ENCODE data around the gene SFTA2. TPM values are rescaled to one million over a fixed set of nuclear protein-coding genes. Genes with fewer than 3 reads are reported as not detected.

SFTA2 gene
- total and polyA plus RNA-seq, 4 donors, result 65.4 to 2,392 (median 573) TPM

DNA sequence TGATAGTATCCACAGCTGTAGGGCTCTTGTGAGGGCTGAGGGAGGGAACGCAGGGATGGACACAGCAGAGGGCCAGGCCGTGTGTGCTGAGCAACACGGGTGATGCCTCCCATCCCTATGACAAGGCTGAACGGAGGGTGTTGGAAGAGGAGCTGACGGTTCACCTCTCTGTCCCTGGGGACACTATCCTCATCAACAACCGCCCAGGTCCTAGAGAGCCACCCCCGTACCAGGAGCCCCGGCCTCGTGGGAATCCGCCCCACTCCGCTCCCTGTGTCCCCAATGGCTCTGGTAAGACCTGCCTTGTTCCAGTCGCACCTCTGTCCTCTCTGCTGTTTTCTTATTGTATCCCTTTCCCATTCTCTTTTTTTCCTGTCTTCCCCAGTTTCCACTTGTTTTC, 37.6 kb downstream of the SFTA2 start:
- ATAC-seq (ENCODE audit: insufficient read depth, low FRiP score) (no peak), DNase-seq (no peak)
- peaks cover 0 to 43% (median 37%) of the 10 kb centered on the region in 4 donors for H3K36me3 ChIP-seq (ENCODE audit: control insufficient read depth in 4 of 4, insufficient read depth in 4 of 4, low read length in 4 of 4)
- H3K9me3 ChIP-seq (ENCODE audit: control insufficient read depth in 4 of 4, insufficient read depth in 3 of 4, low read length in 3 of 4), result no peaks in the 10 kb centered on the region
- H3K4me1 ChIP-seq (ENCODE audit: control insufficient read depth in 5 of 5, insufficient read depth in 5 of 5, low read length in 5 of 5), result no peaks in the 10 kb centered on the region
- H3K9ac ChIP-seq (ENCODE audit: insufficient read depth in 1 of 2, low read length in 2 of 2), result no peak overlapping the region
- no peak overlapping the region for H3K27ac ChIP-seq (ENCODE audit: low read depth in 1 of 2, low read length in 1 of 2)
- no peak overlapping the region for H3K4me3 ChIP-seq
- no peaks in the 10 kb centered on the region for H3K27me3 ChIP-seq (ENCODE audit: control insufficient read depth in 3 of 3, insufficient read depth in 3 of 3, low read length in 2 of 3)
- TF ChIP-seq, protein P1, sequence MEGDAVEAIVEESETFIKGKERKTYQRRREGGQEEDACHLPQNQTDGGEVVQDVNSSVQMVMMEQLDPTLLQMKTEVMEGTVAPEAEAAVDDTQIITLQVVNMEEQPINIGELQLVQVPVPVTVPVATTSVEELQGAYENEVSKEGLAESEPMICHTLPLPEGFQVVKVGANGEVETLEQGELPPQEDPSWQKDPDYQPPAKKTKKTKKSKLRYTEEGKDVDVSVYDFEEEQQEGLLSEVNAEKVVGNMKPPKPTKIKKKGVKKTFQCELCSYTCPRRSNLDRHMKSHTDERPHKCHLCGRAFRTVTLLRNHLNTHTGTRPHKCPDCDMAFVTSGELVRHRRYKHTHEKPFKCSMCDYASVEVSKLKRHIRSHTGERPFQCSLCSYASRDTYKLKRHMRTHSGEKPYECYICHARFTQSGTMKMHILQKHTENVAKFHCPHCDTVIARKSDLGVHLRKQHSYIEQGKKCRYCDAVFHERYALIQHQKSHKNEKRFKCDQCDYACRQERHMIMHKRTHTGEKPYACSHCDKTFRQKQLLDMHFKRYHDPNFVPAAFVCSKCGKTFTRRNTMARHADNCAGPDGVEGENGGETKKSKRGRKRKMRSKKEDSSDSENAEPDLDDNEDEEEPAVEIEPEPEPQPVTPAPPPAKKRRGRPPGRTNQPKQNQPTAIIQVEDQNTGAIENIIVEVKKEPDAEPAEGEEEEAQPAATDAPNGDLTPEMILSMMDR (IDR thresholded peaks at IDR 0.05; ENCODE audit: control extremely low read depth, extremely low read depth), result no peak
- 94 to 95% methylated on average over 12 of the region's 12 CpGs for WGBS, 2 donors

DNA sequence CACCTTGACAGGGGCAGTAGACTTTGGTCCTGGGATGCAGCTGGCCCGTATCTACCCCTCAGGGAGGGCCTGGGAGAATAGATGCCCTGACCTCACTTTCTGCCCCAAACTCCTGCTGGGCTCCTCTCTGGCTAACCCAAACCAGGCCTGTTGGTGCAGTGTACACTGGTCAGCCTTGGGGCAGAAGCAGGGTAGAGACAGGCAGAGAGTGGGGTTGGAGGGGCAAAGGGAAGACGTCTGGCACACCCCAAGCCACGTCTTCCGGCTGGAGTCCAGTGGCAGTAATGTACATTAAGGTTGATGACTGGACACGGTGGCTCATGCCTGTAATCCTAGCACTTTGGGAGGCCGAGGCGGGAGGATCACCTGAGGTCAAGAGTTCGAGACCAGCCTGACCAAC, 38.3 kb downstream of the SFTA2 start:
- DNase-seq (no peak), ATAC-seq (ENCODE audit: insufficient read depth, low FRiP score) (no peak)
- Histone ChIP-seq H3K9me3 (ENCODE audit: control insufficient read depth in 4 of 4, insufficient read depth in 3 of 4, low read length in 3 of 4) (no peaks in the 10 kb centered on the region), H3K36me3 (ENCODE audit: control insufficient read depth in 4 of 4, insufficient read depth in 4 of 4, low read length in 4 of 4) (peaks cover 0 to 47% (median 40%) of the 10 kb centered on the region in 4 donors), H3K9ac (ENCODE audit: insufficient read depth in 1 of 2, low read length in 2 of 2) (no peak overlapping the region), H3K27ac (ENCODE audit: low read depth in 1 of 2, low read length in 1 of 2) (no peak overlapping the region), H3K4me1 (ENCODE audit: control insufficient read depth in 5 of 5, insufficient read depth in 5 of 5, low read length in 5 of 5) (peaks cover 0 to 6% (median 0%) of the 10 kb centered on the region in 5 donors), H3K27me3 (ENCODE audit: control insufficient read depth in 3 of 3, insufficient read depth in 3 of 3, low read length in 2 of 3) (no peaks in the 10 kb centered on the region), H3K4me3 (no peak overlapping the region)
- TF ChIP-seq, protein P1 (IDR thresholded peaks at IDR 0.05; ENCODE audit: control extremely low read depth, extremely low read depth), result no peak
- 95 to 96% methylated on average over 8 of the region's 8 CpGs for WGBS, 2 donors

DNA sequence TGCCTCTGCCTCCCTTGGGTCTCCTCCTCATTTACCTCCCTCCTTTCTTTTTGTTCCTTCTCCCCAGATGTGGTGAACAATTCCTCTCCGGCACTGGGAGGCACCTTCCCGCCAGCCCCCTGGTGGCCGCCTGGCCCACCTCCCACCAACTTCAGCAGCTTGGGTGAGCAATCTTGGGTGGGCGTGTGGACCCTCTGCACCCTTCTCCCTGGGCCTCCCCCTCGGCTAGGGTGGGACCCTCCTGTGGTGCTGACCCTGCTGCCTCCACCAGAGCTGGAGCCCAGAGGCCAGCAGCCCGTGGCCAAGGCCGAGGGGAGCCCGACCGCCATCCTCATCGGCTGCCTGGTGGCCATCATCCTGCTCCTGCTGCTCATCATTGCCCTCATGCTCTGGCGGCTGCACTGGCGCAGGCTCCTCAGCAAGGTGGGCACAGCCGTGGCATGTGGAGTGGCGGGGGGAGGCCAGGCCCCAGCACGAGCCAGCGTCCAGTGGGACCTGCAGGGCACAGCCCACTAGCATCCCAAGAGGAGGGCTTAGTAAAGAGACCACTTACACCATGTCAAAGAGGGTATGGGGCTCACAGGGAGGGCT, 38.9 kb downstream of the SFTA2 start:
- TF ChIP-seq, protein P1 (IDR thresholded peaks at IDR 0.05; ENCODE audit: control extremely low read depth, extremely low read depth), result no peak
- WGBS, 2 donors, result 91 to 92% methylated on average over 16 of the region's 16 CpGs
- Histone ChIP-seq H3K4me1 (ENCODE audit: control insufficient read depth in 5 of 5, insufficient read depth in 5 of 5, low read length in 5 of 5) (peaks cover 0 to 11% (median under 1%) of the 10 kb centered on the region in 5 donors), H3K27ac (ENCODE audit: low read depth in 1 of 2, low read length in 1 of 2) (no peak overlapping the region), H3K9me3 (ENCODE audit: control insufficient read depth in 4 of 4, insufficient read depth in 3 of 4, low read length in 3 of 4) (no peaks in the 10 kb centered on the region), H3K4me3 (no peak overlapping the region), H3K36me3 (ENCODE audit: control insufficient read depth in 4 of 4, insufficient read depth in 4 of 4, low read length in 4 of 4) (peaks cover 0 to 47% (median 38%) of the 10 kb centered on the region in 4 donors), H3K27me3 (ENCODE audit: control insufficient read depth in 3 of 3, insufficient read depth in 3 of 3, low read length in 2 of 3) (no peaks in the 10 kb centered on the region), H3K9ac (ENCODE audit: insufficient read depth in 1 of 2, low read length in 2 of 2) (no peak overlapping the region)
- ATAC-seq (ENCODE audit: insufficient read depth, low FRiP score) (no peak), DNase-seq (no peak)

All from lung (tissue), 12 donors.